Measurements from ENCODE around the gene NDUFAB1. TPM values are rescaled to one million over a fixed set of nuclear protein-coding genes. Genes with fewer than 3 reads are reported as not detected.
A peak's percentile ranks its signal among the peaks of the same experiment; 100 is the strongest.

Gene NDUFAB1
- total and polyA plus RNA-seq, 2 of the 13 experiments (the other 11 are each of a cell fraction or from before 2014, with no cell fraction given) = 221 to 601 TPM

DNA sequence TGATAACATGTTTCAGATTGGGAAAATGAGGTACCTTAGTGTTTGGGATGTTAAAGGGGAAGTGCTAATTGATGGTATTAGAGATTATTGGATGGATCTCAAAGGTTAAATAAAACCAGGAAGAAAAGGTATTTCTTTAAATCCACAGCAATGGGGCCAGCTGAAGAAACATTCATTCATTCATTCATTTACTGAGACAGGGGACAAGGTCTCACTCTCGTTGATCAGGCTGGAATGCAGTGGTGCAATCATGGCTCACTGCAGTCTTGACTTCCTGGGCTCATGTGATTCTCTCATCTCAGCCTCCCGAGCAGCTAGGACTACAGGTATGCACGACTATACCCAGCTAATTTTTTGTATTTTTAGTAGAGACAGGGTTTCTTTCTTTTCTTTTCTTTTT is 58.7 kb downstream of the NDUFAB1 start (continued):
- TF ChIP-seq ZNF556 (CRISPR knock-in tag; IDR thresholded peaks at IDR 0.05; ENCODE audit: borderline replicate concordance) (no peak), ZNF660 (CRISPR knock-in tag; IDR thresholded peaks at IDR 0.05; ENCODE audit: borderline replicate concordance, low read depth) (no peak), TFAP4 (IDR thresholded peaks at IDR 0.05; ENCODE audit: borderline replicate concordance, low read depth) (peak; percentile 60; the same call in 1 of the 2 replicates), ZFP41 (CRISPR knock-in tag; IDR thresholded peaks at IDR 0.05; ENCODE audit: borderline replicate concordance) (no peak), ZMYM3 (CRISPR knock-in tag; IDR thresholded peaks at IDR 0.05) (no peak), ZNF839 (CRISPR knock-in tag; IDR thresholded peaks at IDR 0.05; ENCODE audit: borderline replicate concordance) (no peak), KDM5B (CRISPR knock-in tag; IDR thresholded peaks at IDR 0.05; ENCODE audit: borderline replicate concordance) (no peak), ATF4 (CRISPR knock-in tag; IDR thresholded peaks at IDR 0.05) (peak in 1 of 2 experiments; percentile 64; a peak in 2 of 4 replicates), SOX6 (IDR thresholded peaks at IDR 0.05) (no peak), SOX6 (CRISPR knock-in tag; IDR thresholded peaks at IDR 0.05) (no peak; the same call in 1 of the 2 replicates), CHCHD3 (CRISPR knock-in tag; IDR thresholded peaks at IDR 0.05) (no peak), KDM2A (CRISPR knock-in tag; IDR thresholded peaks at IDR 0.05; ENCODE audit: borderline replicate concordance, low read depth) (no peak), RBAK (CRISPR knock-in tag; IDR thresholded peaks at IDR 0.05) (no peak), ZNF33B (CRISPR knock-in tag; IDR thresholded peaks at IDR 0.05) (no peak), MTERF4 (CRISPR knock-in tag; IDR thresholded peaks at IDR 0.05) (no peak), GFI1 (CRISPR knock-in tag; IDR thresholded peaks at IDR 0.05; ENCODE audit: borderline replicate concordance) (no peak), TAF1 (CRISPR knock-in tag; IDR thresholded peaks at IDR 0.05) (no peak), ZNF577 (CRISPR knock-in tag; IDR thresholded peaks at IDR 0.05; ENCODE audit: borderline replicate concordance, low read depth) (no peak), RAD51 (IDR thresholded peaks at IDR 0.05; ENCODE audit: borderline replicate concordance) (0 out of 2 replicates have a peak, but pooled peaks have one; percentile 14), ZNF543 (CRISPR knock-in tag; IDR thresholded peaks at IDR 0.05) (no peak)
- TF ChIP-seq, protein P1, sequence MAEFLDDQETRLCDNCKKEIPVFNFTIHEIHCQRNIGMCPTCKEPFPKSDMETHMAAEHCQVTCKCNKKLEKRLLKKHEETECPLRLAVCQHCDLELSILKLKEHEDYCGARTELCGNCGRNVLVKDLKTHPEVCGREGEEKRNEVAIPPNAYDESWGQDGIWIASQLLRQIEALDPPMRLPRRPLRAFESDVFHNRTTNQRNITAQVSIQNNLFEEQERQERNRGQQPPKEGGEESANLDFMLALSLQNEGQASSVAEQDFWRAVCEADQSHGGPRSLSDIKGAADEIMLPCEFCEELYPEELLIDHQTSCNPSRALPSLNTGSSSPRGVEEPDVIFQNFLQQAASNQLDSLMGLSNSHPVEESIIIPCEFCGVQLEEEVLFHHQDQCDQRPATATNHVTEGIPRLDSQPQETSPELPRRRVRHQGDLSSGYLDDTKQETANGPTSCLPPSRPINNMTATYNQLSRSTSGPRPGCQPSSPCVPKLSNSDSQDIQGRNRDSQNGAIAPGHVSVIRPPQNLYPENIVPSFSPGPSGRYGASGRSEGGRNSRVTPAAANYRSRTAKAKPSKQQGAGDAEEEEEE (CRISPR knock-in tag; IDR thresholded peaks at IDR 0.05; ENCODE audit: borderline replicate concordance) = no peak
- TF ChIP-seq, protein P2, sequence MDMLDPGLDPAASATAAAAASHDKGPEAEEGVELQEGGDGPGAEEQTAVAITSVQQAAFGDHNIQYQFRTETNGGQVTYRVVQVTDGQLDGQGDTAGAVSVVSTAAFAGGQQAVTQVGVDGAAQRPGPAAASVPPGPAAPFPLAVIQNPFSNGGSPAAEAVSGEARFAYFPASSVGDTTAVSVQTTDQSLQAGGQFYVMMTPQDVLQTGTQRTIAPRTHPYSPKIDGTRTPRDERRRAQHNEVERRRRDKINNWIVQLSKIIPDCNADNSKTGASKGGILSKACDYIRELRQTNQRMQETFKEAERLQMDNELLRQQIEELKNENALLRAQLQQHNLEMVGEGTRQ (IDR thresholded peaks at IDR 0.05; ENCODE audit: low read depth, low read length) = no peak
- TF ChIP-seq, protein P2 (CRISPR knock-in tag; IDR thresholded peaks at IDR 0.05; ENCODE audit: borderline replicate concordance) = no peak
- TF ChIP-seq, protein P3, sequence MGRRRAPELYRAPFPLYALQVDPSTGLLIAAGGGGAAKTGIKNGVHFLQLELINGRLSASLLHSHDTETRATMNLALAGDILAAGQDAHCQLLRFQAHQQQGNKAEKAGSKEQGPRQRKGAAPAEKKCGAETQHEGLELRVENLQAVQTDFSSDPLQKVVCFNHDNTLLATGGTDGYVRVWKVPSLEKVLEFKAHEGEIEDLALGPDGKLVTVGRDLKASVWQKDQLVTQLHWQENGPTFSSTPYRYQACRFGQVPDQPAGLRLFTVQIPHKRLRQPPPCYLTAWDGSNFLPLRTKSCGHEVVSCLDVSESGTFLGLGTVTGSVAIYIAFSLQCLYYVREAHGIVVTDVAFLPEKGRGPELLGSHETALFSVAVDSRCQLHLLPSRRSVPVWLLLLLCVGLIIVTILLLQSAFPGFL (CRISPR knock-in tag; IDR thresholded peaks at IDR 0.05) = no peak

Data from HepG2 (cell line).